ENCODE data around the gene LGALS9.
A peak's percentile ranks its signal among the peaks of the same experiment; 100 is the strongest.

LGALS9 gene

GRCh38 chr17:27666831-27667560 lies 36.0 kb downstream of the LGALS9 start:
- CTCF ChIA-PET = interaction anchor here (1.5 to 5.2 kb wide), 2 partner anchors 10 to 13 kb away, joined by 5 to 44 read pairs; no protein-coding TSS in a partner anchor
- H3K4me1 ChIP-seq (ENCODE audit: control insufficient read depth, insufficient read depth, low read length) = no peaks in the 10 kb centered on the region
- H3K4me3 ChIP-seq (ENCODE audit: low read depth, low read length) = no peak overlapping the region
- no peaks in the 10 kb centered on the region for H3K9me3 ChIP-seq (ENCODE audit: control insufficient read depth, insufficient read depth, low read depth, low read length)
- POLR2A ChIA-PET = no interaction called here
- no peak for TF ChIP-seq ZNF626 (tag by site-specific recombination; IDR thresholded peaks at IDR 0.05)
- TF ChIP-seq ZNF768 (tag by site-specific recombination; IDR thresholded peaks at IDR 0.05) = no peak
- TF ChIP-seq HOXA7 (CRISPR knock-in tag; IDR thresholded peaks at IDR 0.05; ENCODE audit: borderline replicate concordance) = no peak
- no peak for TF ChIP-seq ZNF501 (tag by site-specific recombination; IDR thresholded peaks at IDR 0.05)
- no peak for TF ChIP-seq ZNF266 (tag by site-specific recombination; IDR thresholded peaks at IDR 0.05; ENCODE audit: low read depth)
- TF ChIP-seq KLF9 (tag by site-specific recombination; IDR thresholded peaks at IDR 0.05; ENCODE audit: low read depth) = no peak
- no peak for TF ChIP-seq REST (tag by site-specific recombination; IDR thresholded peaks at IDR 0.05)
- no peak for TF ChIP-seq KLF1 (tag by site-specific recombination; IDR thresholded peaks at IDR 0.05)
- TF ChIP-seq ZSCAN23 (tag by site-specific recombination; IDR thresholded peaks at IDR 0.05) = no peak
- TF ChIP-seq ZNF426 (tag by site-specific recombination; IDR thresholded peaks at IDR 0.05) = no peak
- TF ChIP-seq ZNF174 (tag by site-specific recombination; IDR thresholded peaks at IDR 0.05) = no peak
- no peak for TF ChIP-seq ZNF404 (tag by site-specific recombination; IDR thresholded peaks at IDR 0.05)
- TF ChIP-seq ZNF398 (tag by site-specific recombination; IDR thresholded peaks at IDR 0.05) = no peak
- H3K27ac ChIP-seq (ENCODE audit: extremely low read depth, low read depth, low read length) = no peak overlapping the region
- H3K36me3 ChIP-seq (ENCODE audit: control insufficient read depth in 2 of 2, insufficient read depth in 1 of 2, low read length in 2 of 2) = no peaks in the 10 kb centered on the region

- Histone ChIP-seq H3K36me3 (ENCODE audit: control insufficient read depth in 2 of 2, insufficient read depth in 1 of 2, low read length in 2 of 2) (no peaks in the 10 kb centered on the region), H3K9me3 (ENCODE audit: control insufficient read depth, insufficient read depth, low read depth, low read length) (no peaks in the 10 kb centered on the region), H3K4me1 (ENCODE audit: control insufficient read depth, insufficient read depth, low read length) (no peaks in the 10 kb centered on the region), H3K27ac (ENCODE audit: extremely low read depth, low read depth, low read length) (no peak overlapping the region), H3K4me3 (ENCODE audit: low read depth, low read length) (no peak overlapping the region)
- CTCF ChIA-PET = interaction anchor here (1.8 kb wide), 1 partner anchor 13 kb away, joined by 7 read pairs; no protein-coding TSS in a partner anchor
- POLR2A ChIA-PET = no interaction called here
- no peak for TF ChIP-seq ZNF768 (tag by site-specific recombination; IDR thresholded peaks at IDR 0.05)
- no peak for TF ChIP-seq ZNF433 (tag by site-specific recombination; IDR thresholded peaks at IDR 0.05; ENCODE audit: low read depth)
- no peak for TF ChIP-seq ZNF132 (tag by site-specific recombination; IDR thresholded peaks at IDR 0.05; ENCODE audit: borderline replicate concordance)
- TF ChIP-seq ZIC2 (tag by site-specific recombination; IDR thresholded peaks at IDR 0.05) = peak; percentile 50
These were observed 36.9 kb downstream of the LGALS9 start for GRCh38 chr17:27667656-27668487.

All from HEK293 (cell line).